HCT116 (cell line): ENCODE data around the gene IREB2. TPM values are rescaled to one million over a fixed set of nuclear protein-coding genes. Genes with fewer than 3 reads are reported as not detected.

Experiments
- ATAC-seq: fragments of 200-7000 bp; cut with Tn5 transposase; 2 replicates; pipeline ENCODE4 v1.9.1; 2020; ENCODE audit warnings: mild to moderate bottlenecking, moderate library complexity
- BruUV-seq: library from RNA; stranded (reverse); fragments of 400-500 nt; replicated peaks from 2 replicates; lab custom pipeline; 2021; lab: Mats Ljungman, UMichigan
- CTCF ChIA-PET: fragments of 300-600 bp; sonication (Branson Sonifier 250); formaldehyde crosslinking; loops from one replicate; lab custom pipeline; 2021; ENCODE audit warnings: antibody characterized with exemption; lab: Charles Lee
- POLR2A ChIA-PET: fragments of 300-600, 350-600 bp; sonication (Branson Sonifier 250); formaldehyde crosslinking; loops from one replicate; lab custom pipeline; 2021; ENCODE audit warnings: antibody characterized with exemption; lab: Charles Lee
- RAD21 ChIA-PET, 2 experiments: fragments of 300-600 bp; sonication (Branson Sonifier 250); formaldehyde crosslinking; loops; one replicate each; lab custom pipeline; 2023; ENCODE audit warnings: low total read pairs in 2 of 2; ENCODE audit not compliant: uncharacterized antibody in 2 of 2, unreplicated experiment in 2 of 2, low non-redundant PET in 1 of 2; lab: Charles Lee
- DNase-seq: peaks from one replicate; pipeline ENCODE4 v3.0.0-alpha.2; 2010; ENCODE audit warnings: low read depth, low spot score
- H2AFZ ChIP-seq: fragments of 200-600 bp; shearing (Covaris generic), sonication (generic); 2 replicates; pipeline ENCODE4 v1.6.1; 2017; ENCODE audit warnings: low read depth, mixed run types, mixed read lengths, antibody characterized with exemption, low read length; ENCODE audit not compliant: poor library complexity, severe bottlenecking
- H3K27ac ChIP-seq: 2 replicates; pipeline ENCODE4 v1.5.1; 2012; ENCODE audit warnings: low read depth, low read length
- H3K27me3 ChIP-seq: fragments of 200-600 bp; sonication (generic); 2 replicates; pipeline ENCODE4 v1.6.1; 2016; ENCODE audit warnings: mixed run types, low read length, mixed read lengths; ENCODE audit not compliant: insufficient read depth
- H3K36me3 ChIP-seq, 2 experiments: fragments of 200-500 bp in 1 of 2; fragments of 200-600 bp in 1 of 2; sonication (Bioruptor generic) in 1 of 2; sonication (generic) in 1 of 2; 2 replicates each; pipeline versions ENCODE4 v1.5.1 to v1.6.1; 2014 to 2016; ENCODE audit warnings: low read length in 2 of 2, inconsistent platforms in 1 of 2, mixed read lengths in 1 of 2, mixed run types in 1 of 2; ENCODE audit not compliant: insufficient read depth in 2 of 2, control insufficient read depth in 1 of 2
- H3K4me1 ChIP-seq, 2 experiments: fragments of 200-600 bp in 1 of 2; sonication (generic) in 1 of 2; 2 replicates each; pipeline versions ENCODE4 v1.5.1 to v1.6.1; 2012 to 2017; ENCODE audit warnings: low read length in 2 of 2, inconsistent platforms in 1 of 2, mild to moderate bottlenecking in 1 of 2, mixed read lengths in 1 of 2, mixed run types in 1 of 2, moderate library complexity in 1 of 2; ENCODE audit not compliant: insufficient read depth in 2 of 2, control insufficient read depth in 1 of 2
- H3K4me2 ChIP-seq: fragments of 200-600 bp; sonication (generic); 2 replicates; pipeline ENCODE4 v1.6.1; 2017; ENCODE audit warnings: mixed run types, low read length, mixed read lengths
- H3K4me3 ChIP-seq, 2 experiments: fragments of 200-600 bp in 1 of 2; sonication (generic) in 1 of 2; replicated peaks in 1 of 2; 2 replicates each; pipeline ENCODE4 v1.5.1; 2011 to 2016; ENCODE audit warnings: low read length in 2 of 2, control low read depth in 1 of 2, low read depth in 1 of 2, mild to moderate bottlenecking in 1 of 2, mixed read lengths in 1 of 2, mixed run types in 1 of 2
- H3K79me2 ChIP-seq: fragments of 200-600 bp; sonication (generic); 2 replicates; pipeline ENCODE4 v1.6.1; 2017; ENCODE audit warnings: mild to moderate bottlenecking, mixed run types, low read length, moderate library complexity, mixed read lengths; ENCODE audit not compliant: insufficient read depth
- H3K9ac ChIP-seq: fragments of 200-600 bp; sonication (generic); 2 replicates; pipeline ENCODE4 v1.6.1; 2016; ENCODE audit warnings: low read length, mixed read lengths
- H3K9me2 ChIP-seq: fragments of 200-600 bp; sonication (generic), shearing (Covaris generic); 2 replicates; pipeline ENCODE4 v1.6.1; 2017; ENCODE audit warnings: mixed run types, mild to moderate bottlenecking, moderate library complexity; ENCODE audit not compliant: insufficient read depth
- H3K9me3 ChIP-seq, 2 experiments: fragments of 200-500 bp in 1 of 2; fragments of 200-600 bp in 1 of 2; sonication (Bioruptor generic) in 1 of 2; sonication (generic) in 1 of 2; 2 replicates each; pipeline ENCODE4 v1.6.1; 2014 to 2017; ENCODE audit warnings: low read length in 2 of 2, mixed read lengths in 2 of 2, inconsistent platforms in 1 of 2, low read depth in 1 of 2, mild to moderate bottlenecking in 1 of 2, mixed run types in 1 of 2, moderate library complexity in 1 of 2; ENCODE audit not compliant: control insufficient read depth in 1 of 2, insufficient read depth in 1 of 2
- H4K20me1 ChIP-seq: fragments of 200-600 bp; sonication (generic), shearing (Covaris generic); 2 replicates; pipeline ENCODE4 v1.6.1; 2017; ENCODE audit warnings: mixed run types, mild to moderate bottlenecking, moderate library complexity; ENCODE audit not compliant: insufficient read depth
- CEBPB ChIP-seq: IDR thresholded peaks from 2 replicates; pipeline ENCODE4 v1.6.1; 2012; ENCODE audit warnings: low read depth
- EGR1 ChIP-seq: IDR thresholded peaks from 2 replicates; pipeline ENCODE4 v1.6.1; 2012; ENCODE audit warnings: low read depth
- EZH2phosphoT487 ChIP-seq: fragments of 200-600 bp; IDR thresholded peaks from 2 replicates; pipeline ENCODE4 v1.6.1; 2018; ENCODE audit warnings: antibody characterized with exemption, borderline replicate concordance
- JUND ChIP-seq: IDR thresholded peaks from 2 replicates; pipeline ENCODE4 v1.6.1; 2012
- POLR2AphosphoS5 ChIP-seq: IDR thresholded peaks from 2 replicates; pipeline ENCODE4 v1.6.1; 2011; ENCODE audit warnings: mild to moderate bottlenecking, low read depth, low read length, moderate library complexity
- SIN3A ChIP-seq: IDR thresholded peaks from 2 replicates; pipeline ENCODE4 v1.6.1; 2012; ENCODE audit warnings: low read depth
- SP1 ChIP-seq: IDR thresholded peaks from 2 replicates; pipeline ENCODE4 v1.6.1; 2012; ENCODE audit warnings: low read depth
- SRF ChIP-seq: IDR thresholded peaks from 2 replicates; pipeline ENCODE4 v1.6.1; 2012; ENCODE audit warnings: low read depth
- TCF7L2 ChIP-seq: IDR thresholded peaks from 2 replicates; pipeline ENCODE4 v1.7.0; 2011; ENCODE audit warnings: borderline replicate concordance, inconsistent platforms; ENCODE audit not compliant: insufficient read depth, insufficient read length; ENCODE audit errors: extremely low read depth
- YY1 ChIP-seq: IDR thresholded peaks from 2 replicates; pipeline ENCODE4 v1.6.1; 2011; ENCODE audit warnings: low read length, low read depth, moderate library complexity, mild to moderate bottlenecking; ENCODE audit not compliant: insufficient replicate concordance; ENCODE audit errors: extremely low read depth
- ZFX ChIP-seq: fragments of 450-650 bp; IDR thresholded peaks from 2 replicates; pipeline ENCODE4 v1.6.1; 2017
- intact Hi-C: fragments of 100-400 bp; cut with micrococcal nuclease; formaldehyde crosslinking; loops from 2 replicates; pipeline ENCODE4 v1.10.0; 2022
- total RNA-seq: library from RNA; stranded (reverse); gene quantifications from one replicate; pipeline ENCODE4 v1.2.1, GENCODE V29; 2021; ENCODE audit not compliant: unreplicated experiment
- TF ChIP-seq, protein P1 (sequence below), 3 experiments: fragments of 200-600 bp in 1 of 3; sonication (generic) in 1 of 3; IDR thresholded peaks in 2 of 3; conservative IDR thresholded peaks in 1 of 3; 2 replicates each; pipeline ENCODE4 v1.5.1; 2012 to 2017; ENCODE audit warnings: low read depth in 2 of 3, low read length in 2 of 3, antibody characterized with exemption in 1 of 3, borderline replicate concordance in 1 of 3, control low read depth in 1 of 3, mild to moderate bottlenecking in 1 of 3, mixed read lengths in 1 of 3, mixed run types in 1 of 3, moderate library complexity in 1 of 3; ENCODE audit not compliant: insufficient read depth in 1 of 3
- TF ChIP-seq, protein P2 (sequence below): IDR thresholded peaks from 2 replicates; pipeline ENCODE4 v1.6.1; 2012; ENCODE audit warnings: low read depth
- TF ChIP-seq, protein P3 (sequence below): IDR thresholded peaks from 2 replicates; pipeline ENCODE4 v1.6.1; 2011; ENCODE audit warnings: mild to moderate bottlenecking, low read length, moderate library complexity; ENCODE audit not compliant: insufficient replicate concordance; ENCODE audit errors: extremely low read depth

Gene IREB2
- total RNA-seq, 1 experiment from 2014 or later = 57.6 TPM

DNA sequence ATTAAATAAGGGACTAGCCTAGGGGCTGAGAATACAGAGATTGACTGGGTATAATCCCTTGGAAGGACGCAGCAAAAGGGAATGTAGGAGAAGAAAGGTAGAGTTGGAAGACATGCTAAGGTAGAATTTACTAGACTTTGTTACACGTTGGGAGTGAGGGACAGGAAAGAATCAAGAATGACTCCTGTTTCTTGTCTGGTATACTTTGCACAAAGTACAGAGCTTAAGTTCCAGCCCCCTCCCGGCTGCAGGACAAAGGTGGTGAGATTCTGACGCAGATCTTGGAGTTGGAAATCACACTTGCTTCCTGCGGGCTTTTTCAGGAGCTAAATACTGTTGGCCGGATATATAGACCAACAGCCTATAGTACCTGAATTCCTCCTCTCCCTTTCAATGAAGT lies 70.3 kb downstream of the IREB2 start:
- no peaks in the 10 kb centered on the region for H3K27me3 ChIP-seq
- no peak overlapping the region for H3K27ac ChIP-seq
- H4K20me1 ChIP-seq = no peaks in the 10 kb centered on the region
- intact Hi-C loops = loop anchor here (5.0 kb wide), 1 partner anchor 34 kb away; the partner anchor contains the start of gene PSMA4
- POLR2A ChIA-PET = no interaction called here
- peak overlapping the region; percentile 57 for H2AFZ ChIP-seq
- no TSS peak for BruUV-seq
- H3K4me1 ChIP-seq = peaks cover 5 to 17% of the 10 kb centered on the region in 2 experiments; a peak in 3 of 4 replicates
- CTCF ChIA-PET = no interaction called here
- RAD21 ChIA-PET = no interaction called here
- no peaks in the 10 kb centered on the region for H3K9me2 ChIP-seq
- no peak for ATAC-seq
- no peaks in the 10 kb centered on the region for H3K36me3 ChIP-seq
- no peak for TF ChIP-seq JUND
- no peak for TF ChIP-seq SRF
- no peak for TF ChIP-seq EZH2phosphoT487
- no peak for TF ChIP-seq YY1
- no peak for TF ChIP-seq ZFX
- no peak for TF ChIP-seq SP1
- TF ChIP-seq, protein P1, sequence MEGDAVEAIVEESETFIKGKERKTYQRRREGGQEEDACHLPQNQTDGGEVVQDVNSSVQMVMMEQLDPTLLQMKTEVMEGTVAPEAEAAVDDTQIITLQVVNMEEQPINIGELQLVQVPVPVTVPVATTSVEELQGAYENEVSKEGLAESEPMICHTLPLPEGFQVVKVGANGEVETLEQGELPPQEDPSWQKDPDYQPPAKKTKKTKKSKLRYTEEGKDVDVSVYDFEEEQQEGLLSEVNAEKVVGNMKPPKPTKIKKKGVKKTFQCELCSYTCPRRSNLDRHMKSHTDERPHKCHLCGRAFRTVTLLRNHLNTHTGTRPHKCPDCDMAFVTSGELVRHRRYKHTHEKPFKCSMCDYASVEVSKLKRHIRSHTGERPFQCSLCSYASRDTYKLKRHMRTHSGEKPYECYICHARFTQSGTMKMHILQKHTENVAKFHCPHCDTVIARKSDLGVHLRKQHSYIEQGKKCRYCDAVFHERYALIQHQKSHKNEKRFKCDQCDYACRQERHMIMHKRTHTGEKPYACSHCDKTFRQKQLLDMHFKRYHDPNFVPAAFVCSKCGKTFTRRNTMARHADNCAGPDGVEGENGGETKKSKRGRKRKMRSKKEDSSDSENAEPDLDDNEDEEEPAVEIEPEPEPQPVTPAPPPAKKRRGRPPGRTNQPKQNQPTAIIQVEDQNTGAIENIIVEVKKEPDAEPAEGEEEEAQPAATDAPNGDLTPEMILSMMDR (IDR thresholded peaks at IDR 0.05 in 2 of 3, conservative IDR thresholded peaks at IDR 0.05 in 1 of 3; ENCODE audit: borderline replicate concordance in 1 of 3, insufficient read depth in 1 of 3, low read depth in 2 of 3, low read length in 2 of 3) = no peak
- TF ChIP-seq, protein P2, sequence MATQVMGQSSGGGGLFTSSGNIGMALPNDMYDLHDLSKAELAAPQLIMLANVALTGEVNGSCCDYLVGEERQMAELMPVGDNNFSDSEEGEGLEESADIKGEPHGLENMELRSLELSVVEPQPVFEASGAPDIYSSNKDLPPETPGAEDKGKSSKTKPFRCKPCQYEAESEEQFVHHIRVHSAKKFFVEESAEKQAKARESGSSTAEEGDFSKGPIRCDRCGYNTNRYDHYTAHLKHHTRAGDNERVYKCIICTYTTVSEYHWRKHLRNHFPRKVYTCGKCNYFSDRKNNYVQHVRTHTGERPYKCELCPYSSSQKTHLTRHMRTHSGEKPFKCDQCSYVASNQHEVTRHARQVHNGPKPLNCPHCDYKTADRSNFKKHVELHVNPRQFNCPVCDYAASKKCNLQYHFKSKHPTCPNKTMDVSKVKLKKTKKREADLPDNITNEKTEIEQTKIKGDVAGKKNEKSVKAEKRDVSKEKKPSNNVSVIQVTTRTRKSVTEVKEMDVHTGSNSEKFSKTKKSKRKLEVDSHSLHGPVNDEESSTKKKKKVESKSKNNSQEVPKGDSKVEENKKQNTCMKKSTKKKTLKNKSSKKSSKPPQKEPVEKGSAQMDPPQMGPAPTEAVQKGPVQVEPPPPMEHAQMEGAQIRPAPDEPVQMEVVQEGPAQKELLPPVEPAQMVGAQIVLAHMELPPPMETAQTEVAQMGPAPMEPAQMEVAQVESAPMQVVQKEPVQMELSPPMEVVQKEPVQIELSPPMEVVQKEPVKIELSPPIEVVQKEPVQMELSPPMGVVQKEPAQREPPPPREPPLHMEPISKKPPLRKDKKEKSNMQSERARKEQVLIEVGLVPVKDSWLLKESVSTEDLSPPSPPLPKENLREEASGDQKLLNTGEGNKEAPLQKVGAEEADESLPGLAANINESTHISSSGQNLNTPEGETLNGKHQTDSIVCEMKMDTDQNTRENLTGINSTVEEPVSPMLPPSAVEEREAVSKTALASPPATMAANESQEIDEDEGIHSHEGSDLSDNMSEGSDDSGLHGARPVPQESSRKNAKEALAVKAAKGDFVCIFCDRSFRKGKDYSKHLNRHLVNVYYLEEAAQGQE = no peak
- TF ChIP-seq, protein P3, sequence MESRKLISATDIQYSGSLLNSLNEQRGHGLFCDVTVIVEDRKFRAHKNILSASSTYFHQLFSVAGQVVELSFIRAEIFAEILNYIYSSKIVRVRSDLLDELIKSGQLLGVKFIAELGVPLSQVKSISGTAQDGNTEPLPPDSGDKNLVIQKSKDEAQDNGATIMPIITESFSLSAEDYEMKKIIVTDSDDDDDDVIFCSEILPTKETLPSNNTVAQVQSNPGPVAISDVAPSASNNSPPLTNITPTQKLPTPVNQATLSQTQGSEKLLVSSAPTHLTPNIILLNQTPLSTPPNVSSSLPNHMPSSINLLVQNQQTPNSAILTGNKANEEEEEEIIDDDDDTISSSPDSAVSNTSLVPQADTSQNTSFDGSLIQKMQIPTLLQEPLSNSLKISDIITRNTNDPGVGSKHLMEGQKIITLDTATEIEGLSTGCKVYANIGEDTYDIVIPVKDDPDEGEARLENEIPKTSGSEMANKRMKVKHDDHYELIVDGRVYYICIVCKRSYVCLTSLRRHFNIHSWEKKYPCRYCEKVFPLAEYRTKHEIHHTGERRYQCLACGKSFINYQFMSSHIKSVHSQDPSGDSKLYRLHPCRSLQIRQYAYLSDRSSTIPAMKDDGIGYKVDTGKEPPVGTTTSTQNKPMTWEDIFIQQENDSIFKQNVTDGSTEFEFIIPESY = no peak
- no peak for TF ChIP-seq EGR1
- TF ChIP-seq TCF7L2 = no peak
- no peak for TF ChIP-seq SIN3A
- no peak for TF ChIP-seq CEBPB
- no peak for TF ChIP-seq POLR2AphosphoS5
- peak overlapping the region; percentile 99 for H3K4me2 ChIP-seq
- H3K4me3 ChIP-seq = peak overlapping the region; percentile 79 to 85
- no peak for DNase-seq
- H3K9me3 ChIP-seq = no peaks in the 10 kb centered on the region
- H3K9ac ChIP-seq = peak overlapping the region; percentile 76
- H3K79me2 ChIP-seq = no peaks in the 10 kb centered on the region
